NK-92 (cell line): ENCODE data around the gene MMD.
"Not testable (repeated sequence)": the region's sequence is repeated elsewhere in the genome, so short reads cannot be mapped to it uniquely, and the experiment has no call there.

ENCODE experiments used
- DNase-seq: peaks from one replicate; lab custom pipeline; 2025; ENCODE audit not compliant: unreplicated experiment; lab: John Stamatoyannopoulos, UW

The MMD gene

GRCh38 chr17:55423535-55423934, 1.9 kb upstream of the MMD start:
- DNase-seq = no peak

GRCh38 chr17:55422828-55423164, 1.2 kb upstream of the MMD start:
- DNase-seq = not testable (repeated sequence)

DNA sequence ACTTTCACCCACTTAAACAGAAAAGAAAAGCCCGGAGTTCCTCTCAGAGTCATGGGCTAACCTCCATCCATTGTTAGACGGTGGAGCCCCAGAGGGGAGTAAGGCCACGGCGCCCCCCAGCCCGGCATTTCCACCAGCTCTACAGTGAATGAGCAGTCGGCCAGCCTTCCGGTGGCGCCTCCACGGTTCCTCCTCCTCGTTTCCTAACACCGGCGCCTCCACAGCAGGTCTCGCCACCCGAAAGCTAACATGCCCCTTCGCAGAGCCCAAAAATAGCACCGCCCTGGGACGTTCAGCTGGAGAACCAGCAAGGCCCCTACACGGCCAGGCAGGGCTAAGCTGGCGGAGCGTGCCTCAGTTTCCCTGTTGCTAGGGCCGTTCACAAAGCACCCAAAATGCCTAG, 858 bp downstream of the MMD start:
- DNase-seq = no peak

GRCh38 chr17:55420067-55420775, 1.4 kb downstream of the MMD start:
- DNase-seq = no peak

DNA sequence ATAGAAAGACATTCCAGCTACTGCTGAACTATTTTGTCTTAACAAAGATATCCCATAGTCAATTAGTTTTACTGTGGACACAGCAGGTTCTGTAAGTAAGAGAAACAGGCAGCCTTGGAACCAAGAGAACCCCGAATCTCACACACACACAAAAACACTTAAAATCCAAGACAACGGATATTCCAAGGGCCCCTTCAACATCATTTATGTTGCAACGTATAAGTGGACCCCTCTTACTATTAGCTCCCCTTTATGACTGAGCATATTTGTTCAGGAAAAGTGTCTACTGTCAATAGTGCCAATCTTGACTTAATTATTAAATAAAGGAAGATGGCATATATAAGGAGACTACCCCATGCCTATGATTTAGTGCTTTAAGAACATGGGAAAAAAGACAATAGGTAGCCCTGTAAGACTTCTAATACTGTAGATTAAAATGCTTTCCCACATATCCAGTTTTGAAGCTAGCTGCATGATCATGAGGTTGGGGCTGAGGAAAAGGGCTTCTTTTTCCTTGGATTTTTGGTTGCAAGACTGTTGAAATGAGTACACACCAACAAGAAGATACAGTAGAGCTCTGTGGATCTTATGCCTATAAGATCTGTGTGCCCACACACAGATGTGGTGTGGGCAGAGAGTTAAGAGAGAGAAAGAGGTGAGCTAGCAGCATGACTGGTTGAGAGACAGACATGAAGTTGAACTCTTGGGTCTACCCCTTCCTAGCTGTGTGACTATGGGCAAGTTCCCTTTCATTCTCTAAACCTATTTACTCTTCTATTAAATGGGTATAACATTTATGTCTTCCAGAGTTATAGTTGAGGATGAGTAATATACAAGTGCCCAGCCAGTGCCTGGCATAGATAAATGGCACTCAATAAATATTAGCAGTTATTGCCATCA, 3.0 kb downstream of the MMD start:
- no peak for DNase-seq

- DNase-seq = no peak
Observed at GRCh38 chr17:55417411-55418268, 4.0 kb downstream of the MMD start.

- DNase-seq = no peak
Observed at GRCh38 chr17:55416470-55417052, 5.1 kb downstream of the MMD start.

DNA sequence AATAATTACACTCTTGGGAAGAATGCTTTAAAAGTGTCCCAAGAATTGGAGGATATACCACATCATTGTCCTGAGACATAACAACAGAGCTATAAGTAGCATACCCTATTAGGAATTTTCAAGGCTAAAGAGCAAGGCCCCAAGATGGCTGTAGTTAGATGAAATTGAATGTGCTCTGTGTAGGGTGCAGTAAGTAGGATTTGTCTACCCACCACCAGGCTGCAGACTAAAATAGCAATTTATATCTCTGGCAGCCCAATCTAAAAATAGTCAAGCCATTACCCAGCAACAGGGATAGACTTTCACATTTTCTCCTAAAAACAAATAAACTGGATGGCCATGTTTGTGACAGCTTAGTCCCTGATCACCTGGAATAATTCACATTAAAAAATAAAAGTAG, 5.6 kb downstream of the MMD start:
- no peak for DNase-seq

DNA sequence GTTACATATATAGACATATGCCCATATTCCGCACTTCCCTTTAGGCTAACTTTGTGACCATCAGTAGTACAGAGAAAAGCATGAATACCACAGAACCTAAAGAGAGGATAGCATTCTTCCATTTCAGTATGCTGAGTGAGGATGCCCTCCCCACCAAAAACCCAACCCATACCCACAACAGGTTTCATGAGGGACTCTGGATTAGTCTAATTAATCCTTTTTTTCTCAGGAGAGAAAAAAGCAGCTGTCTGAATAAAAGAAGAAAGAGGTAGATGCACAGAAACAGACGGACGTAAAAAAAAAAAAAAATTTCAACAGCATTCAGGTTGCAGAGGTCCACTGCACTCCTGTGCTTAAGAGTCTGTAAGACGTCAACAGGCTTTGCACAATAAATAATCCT, 6.7 kb downstream of the MMD start:
- DNase-seq = no peak

GRCh38 chr17:55413825-55414489, 7.7 kb downstream of the MMD start:
- DNase-seq = no peak

GRCh38 chr17:55411463-55411855, 10.2 kb downstream of the MMD start:
- DNase-seq = no peak

- no peak for DNase-seq
Observed at GRCh38 chr17:55410722-55411462, 10.7 kb downstream of the MMD start.

- no peak for DNase-seq
Observed at GRCh38 chr17:55409030-55409800, 12.4 kb downstream of the MMD start.

DNA sequence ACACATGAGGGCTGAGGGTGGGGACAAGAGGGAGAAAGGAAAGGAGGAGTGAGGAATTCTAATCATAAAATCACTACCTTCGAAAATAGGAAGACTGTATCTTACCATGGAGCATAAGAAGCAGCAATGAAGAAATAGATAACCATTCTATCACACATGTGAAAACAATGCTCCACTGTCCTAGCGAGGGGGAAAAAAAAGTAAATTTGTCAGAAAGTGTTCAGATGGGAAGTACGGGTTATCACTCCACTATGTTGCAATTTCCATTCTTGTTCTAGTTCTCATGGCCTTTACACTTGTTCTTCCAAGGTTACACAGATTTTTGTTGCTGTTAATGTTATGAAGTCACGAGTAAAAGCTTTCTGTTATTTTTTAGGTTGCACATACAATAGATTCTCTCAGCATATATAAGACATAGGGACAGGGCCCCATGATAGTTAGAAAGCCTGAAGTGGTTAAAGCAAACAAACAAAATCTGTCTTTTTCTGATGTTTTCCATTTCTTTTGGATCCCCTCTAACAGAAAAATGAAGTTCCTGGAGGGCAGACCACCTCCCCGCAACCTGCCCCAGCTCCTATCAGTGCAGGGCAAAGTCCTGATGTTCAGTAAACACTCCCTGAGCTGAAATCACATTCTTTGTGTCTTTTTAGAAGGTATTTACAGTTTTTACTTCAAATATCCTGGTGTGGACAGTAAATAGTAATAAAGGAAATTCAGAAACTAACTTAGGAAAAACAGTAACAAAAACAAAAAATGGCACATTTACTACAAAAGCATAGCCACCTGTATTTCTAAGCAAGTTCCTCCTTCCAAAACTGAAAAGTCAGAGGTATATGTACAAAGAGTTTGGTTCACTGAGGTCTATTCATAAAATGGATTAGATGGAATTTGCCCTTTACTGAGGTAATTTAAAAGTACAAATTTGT, 13.7 kb downstream of the MMD start:
- no peak for DNase-seq

- no peak for DNase-seq
Observed at GRCh38 chr17:55405600-55405999, 16.0 kb downstream of the MMD start.

- not testable (repeated sequence) for DNase-seq
Observed at GRCh38 chr17:55404197-55404596, 17.4 kb downstream of the MMD start.

DNA sequence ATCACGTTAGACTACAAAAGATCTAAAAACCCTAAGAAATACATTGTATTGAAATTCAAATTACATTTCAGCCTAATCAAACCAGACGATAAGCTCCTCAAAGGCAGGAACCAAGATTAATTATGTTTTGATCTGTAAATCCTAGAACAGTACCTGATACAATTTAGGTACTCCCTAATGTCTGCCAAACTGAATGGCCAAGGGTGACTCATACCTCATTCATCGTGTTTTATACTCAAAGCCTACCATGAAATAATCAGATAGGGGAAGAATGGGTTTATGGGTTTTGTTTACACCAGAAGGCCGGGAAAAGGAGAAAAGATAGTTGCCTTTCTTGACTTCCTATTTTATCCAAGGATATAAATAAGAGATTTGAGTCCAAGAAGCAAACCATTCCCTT, 19.3 kb downstream of the MMD start:
- no peak for DNase-seq

- DNase-seq = no peak
Observed at GRCh38 chr17:55398689-55399088, 22.9 kb downstream of the MMD start.
